ENCODE data around the gene RDH5.
A peak's percentile ranks its signal among the peaks of the same experiment; 100 is the strongest.

The RDH5 gene

GRCh38 chr12:55712700-55713415 is 7.3 kb upstream of the RDH5 start:
- DNase-seq (ENCODE audit: low read depth), result no peak

- DNase-seq (ENCODE audit: low read depth), result no peak
Observed at GRCh38 chr12:55713721-55714120, 6.5 kb upstream of the RDH5 start.

GRCh38 chr12:55715169-55715764 is 4.9 kb upstream of the RDH5 start:
- DNase-seq (ENCODE audit: low read depth), result no peak

GRCh38 chr12:55715833-55716581 is 4.2 kb upstream of the RDH5 start, which contains the start of gene BLOC1S1:
Gene BLOC1S1, plus strand, starts transcription at chr12:55716046. Its CDS starts 6 bp downstream, at chr12:55716052.
- DNase-seq (ENCODE audit: low read depth), result peak; percentile 83

GRCh38 chr12:55716582-55716957 is 3.6 kb upstream of the RDH5 start:
- no peak for DNase-seq (ENCODE audit: low read depth)

GRCh38 chr12:55717011-55718007 is 2.9 kb upstream of the RDH5 start:
- no peak for DNase-seq (ENCODE audit: low read depth)

GRCh38 chr12:55718015-55718414 is 2.2 kb upstream of the RDH5 start:
- DNase-seq (ENCODE audit: low read depth), result no peak

- no peak for DNase-seq (ENCODE audit: low read depth)
Observed at GRCh38 chr12:55718624-55719275, 1.4 kb upstream of the RDH5 start.

GRCh38 chr12:55719371-55719770 is 822 bp upstream of the RDH5 start:
- DNase-seq (ENCODE audit: low read depth), result no peak

GRCh38 chr12:55720894-55721444 is 776 bp downstream of the RDH5 start:
- DNase-seq (ENCODE audit: low read depth), result no peak

GRCh38 chr12:55721601-55722213 is 1.5 kb downstream of the RDH5 start:
- no peak for DNase-seq (ENCODE audit: low read depth)

- no peak for DNase-seq (ENCODE audit: low read depth)
Observed at GRCh38 chr12:55722948-55723347, 2.8 kb downstream of the RDH5 start.

GRCh38 chr12:55723516-55724225 is 3.5 kb downstream of the RDH5 start:
- no peak for DNase-seq (ENCODE audit: low read depth)

- no peak for DNase-seq (ENCODE audit: low read depth)
Observed at GRCh38 chr12:55724226-55724939, 4.2 kb downstream of the RDH5 start.

- DNase-seq (ENCODE audit: low read depth), result no peak
Observed at GRCh38 chr12:55724940-55725309, 4.7 kb downstream of the RDH5 start.

- no peak for DNase-seq (ENCODE audit: low read depth)
Observed at GRCh38 chr12:55725556-55725955, 5.4 kb downstream of the RDH5 start.

- no peak for DNase-seq (ENCODE audit: low read depth)
Observed at GRCh38 chr12:55726971-55727370, 6.8 kb downstream of the RDH5 start.

- DNase-seq (ENCODE audit: low read depth), result no peak
Observed at GRCh38 chr12:55727643-55728185, 7.5 kb downstream of the RDH5 start.

Measured in stimulated activated CD4-positive, alpha-beta T cell treated with anti-CD3 and anti-CD28 coated beads, Interleukin-2, amount 100 ng/mL, for 4 hours (primary cell).